Measurements from ENCODE around the gene USP5.

The USP5 gene

GRCh38 chr12:6843118-6843902 lies 8.6 kb upstream of the USP5 start:
- TF ChIP-seq CTCF (IDR thresholded peaks at IDR 0.05), result no peak
- Histone ChIP-seq H3K9ac (no peak overlapping the region), H3K27me3 (ENCODE audit: control insufficient read depth, insufficient read depth, low read length) (no peaks in the 10 kb centered on the region), H3K36me3 (ENCODE audit: control insufficient read depth, insufficient read depth, low read length) (no peaks in the 10 kb centered on the region), H3K4me2 (ENCODE audit: low read length) (no peak overlapping the region), H2AFZ (no peak overlapping the region), H3K27ac (no peak overlapping the region), H3K4me1 (no peaks in the 10 kb centered on the region), H3K9me3 (ENCODE audit: control insufficient read depth, low read length) (no peaks in the 10 kb centered on the region), H3K79me2 (peaks cover 2% of the 10 kb centered on the region), H3K4me3 (ENCODE audit: low read depth, low read length) (no peak overlapping the region)

- Histone ChIP-seq H3K79me2 (peaks cover 2% of the 10 kb centered on the region), H3K9me3 (ENCODE audit: control insufficient read depth, low read length) (no peaks in the 10 kb centered on the region), H3K27ac (no peak overlapping the region), H3K4me2 (ENCODE audit: low read length) (no peak overlapping the region), H3K9ac (no peak overlapping the region), H3K27me3 (ENCODE audit: control insufficient read depth, insufficient read depth, low read length) (no peaks in the 10 kb centered on the region), H3K36me3 (ENCODE audit: control insufficient read depth, insufficient read depth, low read length) (no peaks in the 10 kb centered on the region), H2AFZ (no peak overlapping the region), H3K4me1 (no peaks in the 10 kb centered on the region), H3K4me3 (ENCODE audit: low read depth, low read length) (no peak overlapping the region)
- no peak for TF ChIP-seq CTCF (IDR thresholded peaks at IDR 0.05)
Measured at GRCh38 chr12:6845395-6845794, 6.6 kb upstream of the USP5 start.

GRCh38 chr12:6846316-6846869 lies 5.6 kb upstream of the USP5 start:
- Histone ChIP-seq H3K4me2 (ENCODE audit: low read length) (no peak overlapping the region), H3K36me3 (ENCODE audit: control insufficient read depth, insufficient read depth, low read length) (no peaks in the 10 kb centered on the region), H2AFZ (no peak overlapping the region), H3K4me1 (peaks cover 5% of the 10 kb centered on the region), H3K4me3 (ENCODE audit: low read depth, low read length) (no peak overlapping the region), H3K79me2 (peaks cover 2% of the 10 kb centered on the region), H3K9ac (no peak overlapping the region), H3K27me3 (ENCODE audit: control insufficient read depth, insufficient read depth, low read length) (no peaks in the 10 kb centered on the region), H3K9me3 (ENCODE audit: control insufficient read depth, low read length) (no peaks in the 10 kb centered on the region), H3K27ac (no peak overlapping the region)
- no peak for TF ChIP-seq CTCF (IDR thresholded peaks at IDR 0.05)

- Histone ChIP-seq H3K27ac (no peak overlapping the region), H3K27me3 (ENCODE audit: control insufficient read depth, insufficient read depth, low read length) (no peaks in the 10 kb centered on the region), H3K36me3 (ENCODE audit: control insufficient read depth, insufficient read depth, low read length) (no peaks in the 10 kb centered on the region), H3K9me3 (ENCODE audit: control insufficient read depth, low read length) (no peaks in the 10 kb centered on the region), H3K4me1 (peaks cover 6% of the 10 kb centered on the region), H3K9ac (no peak overlapping the region), H3K4me2 (ENCODE audit: low read length) (no peak overlapping the region), H3K4me3 (ENCODE audit: low read depth, low read length) (no peak overlapping the region), H2AFZ (no peak overlapping the region), H3K79me2 (peaks cover 2% of the 10 kb centered on the region)
- TF ChIP-seq CTCF (IDR thresholded peaks at IDR 0.05), result no peak
Measured at GRCh38 chr12:6847676-6848075, 4.3 kb upstream of the USP5 start.

GRCh38 chr12:6849427-6849826 lies 2.5 kb upstream of the USP5 start:
- Histone ChIP-seq H3K4me3 (ENCODE audit: low read depth, low read length) (no peak overlapping the region), H3K4me2 (ENCODE audit: low read length) (no peak overlapping the region), H3K9me3 (ENCODE audit: control insufficient read depth, low read length) (no peaks in the 10 kb centered on the region), H3K27me3 (ENCODE audit: control insufficient read depth, insufficient read depth, low read length) (no peaks in the 10 kb centered on the region), H2AFZ (no peak overlapping the region), H3K27ac (no peak overlapping the region), H3K36me3 (ENCODE audit: control insufficient read depth, insufficient read depth, low read length) (no peaks in the 10 kb centered on the region), H3K4me1 (peaks cover 17% of the 10 kb centered on the region), H3K9ac (no peak overlapping the region), H3K79me2 (peaks cover 11% of the 10 kb centered on the region)
- TF ChIP-seq CTCF (IDR thresholded peaks at IDR 0.05), result no peak

All from parathyroid adenoma (tissue), 2 donors.